Retina (tissue), 1 donor: Measurements from ENCODE around the gene CERS6.

Experiments
- DNase-seq: peaks from one replicate; pipeline ENCODE4 v3.0.0-alpha.2; 2016

The CERS6 gene

DNA sequence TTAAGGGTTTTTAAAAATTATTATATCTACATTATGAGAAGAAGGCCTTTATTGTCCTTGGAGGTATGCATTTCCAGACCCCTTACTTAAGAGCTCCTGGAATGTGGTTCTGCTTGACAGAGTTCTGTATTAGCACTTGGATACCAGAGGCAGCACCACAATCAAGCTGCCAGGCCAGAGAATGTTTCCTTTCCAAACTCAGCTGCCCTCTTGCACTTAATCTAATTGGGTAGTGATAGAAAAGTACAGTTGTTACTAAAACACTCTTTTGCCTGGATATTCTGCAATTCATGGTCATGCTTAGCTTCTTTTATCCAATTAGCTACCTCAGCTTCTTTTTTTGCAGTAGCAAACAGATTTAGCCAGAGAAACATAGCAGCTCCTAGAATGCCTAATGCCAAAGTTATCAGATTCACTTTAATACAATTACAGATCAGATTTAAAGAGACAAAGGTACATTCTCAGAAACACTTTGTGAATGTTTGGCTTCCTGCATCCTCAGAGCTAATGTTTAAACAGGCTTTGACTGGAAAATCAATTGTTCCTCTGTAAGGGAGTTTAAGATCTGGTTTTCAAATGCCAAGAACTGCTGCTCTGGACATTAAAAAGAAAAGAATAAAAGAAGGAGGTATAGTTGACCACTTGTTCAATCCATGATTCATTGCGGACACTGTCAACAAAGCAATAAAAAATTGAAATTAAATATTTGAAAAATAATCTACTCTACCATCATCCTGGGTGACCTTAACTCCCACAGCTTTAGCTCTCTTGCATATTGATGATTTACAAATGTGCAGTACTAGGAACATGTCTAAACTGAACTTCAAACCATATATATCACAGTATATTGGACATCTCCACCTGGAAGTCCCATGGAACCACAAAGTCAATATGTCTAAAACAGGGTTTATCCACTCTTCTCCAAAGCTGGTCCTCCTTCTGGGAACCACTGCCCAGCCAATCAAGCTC, 359.2 kb downstream of the CERS6 start:
- no peak for DNase-seq

DNA sequence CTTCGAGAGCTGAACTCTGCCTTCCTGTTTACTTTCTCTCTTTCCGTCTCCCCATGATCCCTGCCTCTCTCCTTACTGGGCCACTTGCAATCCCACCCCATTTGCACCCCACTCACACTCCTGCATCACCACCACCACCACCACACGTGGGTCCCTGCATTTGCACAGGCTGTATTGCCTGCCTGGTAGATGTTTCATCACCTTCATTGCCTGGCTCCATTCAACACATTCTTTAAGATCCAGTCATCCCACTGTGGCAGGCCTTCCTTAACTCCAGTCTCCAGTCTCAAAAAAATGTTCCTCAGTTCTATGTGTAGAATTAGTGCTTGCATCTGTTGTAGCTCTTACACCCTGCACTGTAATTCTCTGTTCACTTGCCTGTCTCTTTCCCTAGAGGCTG, 360.3 kb downstream of the CERS6 start:
- no peak for DNase-seq

DNA sequence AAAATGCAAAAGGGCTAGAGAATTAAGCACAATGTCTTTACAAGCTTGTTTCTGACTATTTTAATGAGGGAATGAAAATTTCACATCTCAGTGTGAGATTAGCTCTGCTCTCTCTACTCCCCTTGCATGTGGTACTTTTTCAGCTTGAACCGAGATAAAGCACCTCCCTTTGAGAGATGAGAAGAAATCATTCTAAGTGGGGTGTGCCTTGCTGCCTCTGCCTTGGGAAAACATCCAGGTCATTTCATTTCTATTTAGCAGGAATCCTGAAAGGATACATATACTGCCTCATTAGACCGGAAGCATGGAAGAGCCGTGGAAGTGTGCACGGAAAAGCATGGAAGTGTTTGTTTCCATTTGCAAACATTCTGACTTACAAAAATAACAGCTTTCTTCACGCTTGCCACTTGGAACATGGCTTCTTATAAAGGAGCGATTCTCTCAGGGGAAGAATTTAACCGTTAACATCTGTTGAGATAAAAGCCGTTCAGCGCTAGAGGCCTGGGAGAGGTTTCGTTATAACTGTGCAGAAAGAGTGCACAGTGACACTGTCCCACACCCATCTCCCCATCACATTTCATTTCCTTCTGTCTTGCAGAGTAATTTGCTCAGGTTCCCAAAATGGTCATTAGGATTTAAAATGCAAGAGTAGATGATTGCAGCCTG, 363.1 kb downstream of the CERS6 start:
- peak; percentile 47 for DNase-seq

DNA sequence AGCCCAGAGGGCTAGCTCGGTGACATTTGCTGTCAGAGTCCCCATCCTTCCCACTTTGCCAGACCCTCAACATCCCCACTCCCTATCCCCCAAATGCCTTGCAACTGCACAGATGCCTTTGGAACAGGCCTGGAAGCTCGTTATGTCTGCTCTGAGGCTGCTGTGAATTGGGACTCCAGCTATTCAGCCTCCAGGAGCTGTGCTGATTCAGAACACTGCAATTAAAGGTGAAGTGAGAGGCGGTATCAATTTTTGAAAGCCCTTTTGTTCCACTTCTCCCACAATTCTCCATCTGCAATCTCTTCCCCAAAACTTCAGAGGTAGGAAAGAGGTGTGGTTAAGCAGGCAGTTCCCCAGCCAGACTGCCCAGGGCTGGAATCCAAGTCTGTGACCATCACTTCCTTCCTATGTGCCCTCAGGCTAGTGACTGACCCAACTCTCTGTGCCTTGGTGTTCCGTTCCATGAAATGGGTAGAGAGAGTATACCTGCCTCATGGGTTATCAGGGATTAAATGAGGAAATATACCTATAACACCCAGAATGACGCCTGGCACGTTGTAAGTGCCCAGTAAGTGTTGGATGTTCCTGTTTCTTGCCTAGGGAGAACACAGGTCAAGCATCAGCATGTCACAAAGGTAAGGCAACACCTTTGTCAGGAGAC, 363.9 kb downstream of the CERS6 start:
- no peak for DNase-seq

DNA sequence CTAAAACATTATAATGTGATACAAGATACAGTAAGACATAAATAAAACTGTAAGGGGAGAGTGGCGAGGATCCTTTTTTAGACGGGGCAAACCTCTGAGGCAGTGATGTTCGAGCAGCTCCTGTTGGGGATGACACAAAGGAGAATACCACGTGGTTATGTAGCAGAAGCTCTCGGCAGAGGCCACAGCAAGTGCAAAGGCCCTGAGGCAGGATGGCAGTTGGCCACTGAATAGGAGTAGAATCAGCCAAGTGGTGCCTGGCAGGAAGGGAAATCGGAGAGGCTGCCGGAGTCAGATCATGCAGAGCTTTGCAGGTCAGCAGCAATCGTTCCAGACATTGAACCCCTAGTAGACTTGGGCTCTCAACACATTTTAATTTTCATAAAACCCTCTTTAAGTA, 365.5 kb downstream of the CERS6 start:
- DNase-seq, result no peak

DNA sequence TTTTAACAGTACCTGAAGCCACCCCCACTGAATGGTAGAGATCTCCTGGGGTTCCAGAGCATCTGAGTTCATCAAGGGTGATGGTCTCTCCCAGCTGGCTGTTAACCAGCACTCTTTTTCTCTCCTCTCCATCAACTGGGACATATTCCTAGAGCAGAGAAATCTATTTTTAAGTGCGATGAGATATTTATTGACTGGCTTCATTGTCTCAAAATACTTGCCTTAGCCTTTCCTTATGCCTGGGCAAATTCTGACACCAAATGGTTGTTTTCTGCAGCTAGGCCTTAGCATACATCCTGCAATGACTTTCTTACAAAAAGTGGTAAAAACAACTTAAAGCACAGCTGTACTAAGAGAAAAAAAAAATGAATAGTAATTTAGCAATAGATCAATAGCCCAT, 365.9 kb downstream of the CERS6 start:
- DNase-seq, result no peak
